GM12873 (cell line): ENCODE data around the gene HS2ST1.

Source experiments
- TF ChIP-seq, protein P1 (sequence below): IDR thresholded peaks from 2 replicates; pipeline ENCODE4 v1.5.1; 2012; ENCODE audit warnings: low read depth, mild to moderate bottlenecking, moderate library complexity, low read length, control low read depth; ENCODE audit not compliant: insufficient read depth; ENCODE audit errors: missing control alignments

HS2ST1 gene

GRCh38 chr1:87093286-87093685, 178.9 kb downstream of the HS2ST1 start:
- TF ChIP-seq, protein P1, sequence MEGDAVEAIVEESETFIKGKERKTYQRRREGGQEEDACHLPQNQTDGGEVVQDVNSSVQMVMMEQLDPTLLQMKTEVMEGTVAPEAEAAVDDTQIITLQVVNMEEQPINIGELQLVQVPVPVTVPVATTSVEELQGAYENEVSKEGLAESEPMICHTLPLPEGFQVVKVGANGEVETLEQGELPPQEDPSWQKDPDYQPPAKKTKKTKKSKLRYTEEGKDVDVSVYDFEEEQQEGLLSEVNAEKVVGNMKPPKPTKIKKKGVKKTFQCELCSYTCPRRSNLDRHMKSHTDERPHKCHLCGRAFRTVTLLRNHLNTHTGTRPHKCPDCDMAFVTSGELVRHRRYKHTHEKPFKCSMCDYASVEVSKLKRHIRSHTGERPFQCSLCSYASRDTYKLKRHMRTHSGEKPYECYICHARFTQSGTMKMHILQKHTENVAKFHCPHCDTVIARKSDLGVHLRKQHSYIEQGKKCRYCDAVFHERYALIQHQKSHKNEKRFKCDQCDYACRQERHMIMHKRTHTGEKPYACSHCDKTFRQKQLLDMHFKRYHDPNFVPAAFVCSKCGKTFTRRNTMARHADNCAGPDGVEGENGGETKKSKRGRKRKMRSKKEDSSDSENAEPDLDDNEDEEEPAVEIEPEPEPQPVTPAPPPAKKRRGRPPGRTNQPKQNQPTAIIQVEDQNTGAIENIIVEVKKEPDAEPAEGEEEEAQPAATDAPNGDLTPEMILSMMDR, result no peak

DNA sequence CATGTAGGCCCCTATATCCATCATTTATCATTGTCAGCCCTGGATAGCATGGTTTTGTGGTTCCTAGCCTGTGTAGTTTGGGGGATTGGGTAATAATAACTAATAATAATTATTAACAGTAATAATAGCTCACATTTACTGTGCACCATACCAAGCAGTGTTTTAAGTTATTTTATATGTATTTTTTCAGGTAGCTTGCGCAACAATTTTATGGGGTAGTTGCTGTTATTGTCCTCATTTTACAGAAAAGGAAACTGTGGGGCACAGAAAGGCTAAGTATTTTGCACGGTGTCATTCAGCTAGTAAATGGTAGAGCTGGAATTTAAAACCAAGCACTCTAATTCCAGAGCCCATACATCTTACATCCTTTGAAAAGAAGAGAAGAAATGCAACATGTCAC, 179.8 kb downstream of the HS2ST1 start:
- TF ChIP-seq, protein P1, result no peak

- TF ChIP-seq, protein P1, result no peak
These were observed 185.8 kb downstream of the HS2ST1 start for GRCh38 chr1:87100271-87100670.

DNA sequence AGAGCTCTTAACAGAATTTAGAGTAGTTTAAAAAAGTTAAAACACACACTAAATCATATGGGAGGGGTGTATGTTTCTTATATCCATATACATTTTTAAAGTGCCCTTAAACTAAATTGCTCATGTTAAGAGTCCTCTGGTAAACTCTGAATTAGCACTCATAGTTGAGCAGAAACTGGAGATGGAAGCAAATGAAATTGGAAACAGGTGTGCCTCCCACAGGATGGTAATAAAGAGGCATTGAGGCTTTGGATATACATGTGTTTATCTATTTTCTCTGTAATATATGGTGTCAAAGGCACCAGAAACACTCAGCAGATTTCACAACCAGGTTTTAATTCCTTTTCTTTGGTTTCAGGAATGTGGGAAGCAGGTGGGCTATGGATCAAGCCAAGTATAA, 188.6 kb downstream of the HS2ST1 start:
- TF ChIP-seq, protein P1, result no peak

- TF ChIP-seq, protein P1, result no peak
These were observed 189.7 kb downstream of the HS2ST1 start for GRCh38 chr1:87104140-87104539.

DNA sequence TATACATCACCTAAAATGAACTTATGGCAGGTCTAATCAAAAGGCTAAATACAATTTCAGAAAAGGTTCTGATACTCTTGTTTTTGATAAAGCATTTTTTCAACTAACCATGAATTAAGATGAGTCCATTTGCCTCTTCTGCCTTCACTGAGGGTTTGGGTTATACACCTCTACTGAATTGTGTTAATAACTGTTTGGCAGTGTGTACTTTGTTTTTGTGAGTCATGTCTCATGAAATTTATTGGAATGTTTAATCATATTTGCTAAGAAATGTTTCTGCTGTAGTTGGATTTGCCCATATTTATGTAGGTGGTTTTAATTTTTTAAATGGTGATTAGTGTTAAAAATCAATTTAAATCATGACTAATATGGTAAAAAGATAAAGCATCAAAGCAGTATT, 190.5 kb downstream of the HS2ST1 start:
- TF ChIP-seq, protein P1, result no peak

GRCh38 chr1:87106144-87106543, 191.7 kb downstream of the HS2ST1 start:
- TF ChIP-seq, protein P1, result no peak
